ENCODE data around the gene HIVEP1. TPM values are rescaled to one million over a fixed set of nuclear protein-coding genes. Genes with fewer than 3 reads are reported as not detected.

HIVEP1 gene
- total RNA-seq, 6 experiments from 2014 or later, result 13.2 to 23.3 (median 17.8) TPM

- 100% methylated on average over 4 of the region's 19 CpGs for WGBS (ENCODE audit: insufficient coverage, low coverage, low lambda C conversion rate, missing lambda C conversion rate)
- no peaks in the 10 kb centered on the region for H3K4me1 ChIP-seq
- no peaks in the 10 kb centered on the region for H3K9me3 ChIP-seq
- no peaks in the 10 kb centered on the region for H3K27me3 ChIP-seq
- no peak overlapping the region for H3K4me3 ChIP-seq
- DNase-seq (no peak), ATAC-seq (no peak)
- TF ChIP-seq POLR2A (IDR thresholded peaks at IDR 0.05) (no peak), CTCF (IDR thresholded peaks at IDR 0.05) (no peak)
- H3K36me3 ChIP-seq, result peaks cover 0 to 19% (median 5%) of the 10 kb centered on the region in 4 donors
- no peak overlapping the region for H3K27ac ChIP-seq
- intact Hi-C loops (cut with DNase I), result no loop called here
These were observed 151.8 kb downstream of the HIVEP1 start for GRCh38 chr6:12163744-12164507.

- TF ChIP-seq CTCF (IDR thresholded peaks at IDR 0.05) (no peak), POLR2A (IDR thresholded peaks at IDR 0.05) (no peak)
- Histone ChIP-seq H3K9me3 (no peaks in the 10 kb centered on the region), H3K27me3 (no peaks in the 10 kb centered on the region), H3K27ac (no peak overlapping the region), H3K4me3 (no peak overlapping the region), H3K36me3 (peaks cover 0 to 19% (median 5%) of the 10 kb centered on the region in 4 donors), H3K4me1 (no peaks in the 10 kb centered on the region)
- DNase-seq, result no peak
- no peak for ATAC-seq
- intact Hi-C loops (cut with DNase I), result no loop called here
These were observed 152.3 kb downstream of the HIVEP1 start for GRCh38 chr6:12164508-12164770.

- intact Hi-C loops (cut with DNase I), result no loop called here
- H3K27ac ChIP-seq, result no peak overlapping the region
- TF ChIP-seq CTCF (IDR thresholded peaks at IDR 0.05), result no peak
- ATAC-seq (no peak), DNase-seq (no peak)
- peaks cover 0 to 19% (median 5%) of the 10 kb centered on the region in 4 donors for H3K36me3 ChIP-seq
- H3K4me3 ChIP-seq, result no peak overlapping the region
- no peaks in the 10 kb centered on the region for H3K27me3 ChIP-seq
- no peaks in the 10 kb centered on the region for H3K4me1 ChIP-seq
- H3K9me3 ChIP-seq, result no peaks in the 10 kb centered on the region
- 99% methylated on average over 4 of the region's 4 CpGs for WGBS (ENCODE audit: insufficient coverage, low coverage, low lambda C conversion rate, missing lambda C conversion rate)
These were observed 153.2 kb downstream of the HIVEP1 start for GRCh38 chr6:12165297-12165696.

GRCh38 chr6:12165722-12166280, 153.7 kb downstream of the HIVEP1 start:
- no peak for ATAC-seq
- Histone ChIP-seq H3K4me3 (no peak overlapping the region), H3K27ac (no peak overlapping the region), H3K9me3 (no peaks in the 10 kb centered on the region), H3K27me3 (no peaks in the 10 kb centered on the region), H3K36me3 (peaks cover 0 to 19% (median 5%) of the 10 kb centered on the region in 4 donors), H3K4me1 (no peaks in the 10 kb centered on the region)
- WGBS (ENCODE audit: insufficient coverage, low coverage, low lambda C conversion rate, missing lambda C conversion rate), result 82% methylated on average over 5 of the region's 5 CpGs
- intact Hi-C loops (cut with DNase I), result no loop called here
- no peak for TF ChIP-seq POLR2A (IDR thresholded peaks at IDR 0.05)
- no peak for TF ChIP-seq CTCF (IDR thresholded peaks at IDR 0.05)
- no peak for DNase-seq

All from right lobe of liver (tissue), 6 donors.